GM20431 (cell line): Measurements from ENCODE around the gene NOTCH3.

Experiments used
- in situ Hi-C: fragments of 300-500 bp; cut with MseI, MboI; formaldehyde crosslinking; loops from one replicate; pipeline ENCODE4 v1.15.0; 2020; ENCODE audit warnings: low sequenced_read_pairs; ENCODE audit not compliant: unreplicated experiment

The NOTCH3 gene

DNA sequence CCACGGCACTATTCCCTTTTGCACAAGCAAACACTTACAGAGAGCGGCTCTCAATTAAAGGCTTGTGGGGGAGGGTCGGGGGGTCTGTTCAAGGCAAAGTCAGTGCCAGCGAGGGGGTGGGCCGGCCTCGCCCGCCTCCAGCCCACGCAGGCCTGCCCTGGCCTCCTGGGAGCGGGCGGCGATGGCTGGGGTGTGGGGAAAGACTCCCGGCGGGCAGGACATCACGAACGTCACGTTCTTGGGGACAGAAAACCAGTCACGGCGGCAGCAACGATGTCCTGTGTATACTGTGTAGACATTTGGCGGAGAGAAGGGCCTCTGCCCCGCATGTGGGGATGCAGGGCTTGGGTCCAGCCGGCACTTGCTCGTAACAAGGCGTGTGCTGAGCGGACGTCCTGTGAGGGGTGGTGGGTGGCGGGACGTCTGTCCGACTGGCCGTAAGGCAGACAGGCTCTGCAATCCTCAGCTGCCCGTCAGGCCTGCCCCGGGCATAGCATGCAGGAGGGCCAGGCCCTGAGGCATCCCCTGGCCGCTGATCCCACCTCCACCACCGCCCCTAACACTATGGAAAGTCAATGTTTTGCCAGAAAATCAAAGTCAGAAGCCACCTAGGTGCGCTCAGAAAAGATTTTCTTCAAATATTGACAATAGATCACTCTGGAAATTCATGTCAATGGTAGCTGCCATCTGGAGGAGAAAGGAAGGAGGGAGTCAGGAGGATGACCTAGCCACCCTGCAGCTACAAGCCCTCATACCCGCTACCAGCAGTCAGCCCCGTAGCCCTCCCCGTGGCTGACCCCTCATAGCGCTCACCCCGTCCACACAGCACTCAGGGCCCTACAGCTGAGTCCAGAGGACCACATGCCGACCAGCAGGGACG lies 37.2 kb upstream of the NOTCH3 start:
- in situ Hi-C loops: no loop called here

DNA sequence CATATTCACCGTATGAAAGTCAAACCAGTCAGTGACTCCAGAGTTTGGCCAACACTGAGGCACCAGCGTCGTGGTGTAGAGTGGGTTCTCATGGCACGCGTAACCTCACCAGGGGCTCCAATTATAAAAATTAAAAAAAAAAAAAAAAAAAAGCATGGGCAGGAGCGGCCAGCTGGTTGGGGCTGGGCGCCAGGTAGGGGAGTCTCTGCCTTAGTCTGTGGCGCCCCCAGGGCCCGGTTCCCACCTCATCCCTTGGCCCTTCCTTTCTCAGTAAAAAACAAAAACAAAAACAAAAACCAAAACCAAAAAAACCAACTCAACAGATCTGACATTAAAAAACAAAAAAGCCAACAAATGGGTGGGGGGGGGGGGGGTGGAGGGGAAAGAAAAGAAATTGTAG lies 36.1 kb upstream of the NOTCH3 start:
- in situ Hi-C loops: no loop called here

DNA sequence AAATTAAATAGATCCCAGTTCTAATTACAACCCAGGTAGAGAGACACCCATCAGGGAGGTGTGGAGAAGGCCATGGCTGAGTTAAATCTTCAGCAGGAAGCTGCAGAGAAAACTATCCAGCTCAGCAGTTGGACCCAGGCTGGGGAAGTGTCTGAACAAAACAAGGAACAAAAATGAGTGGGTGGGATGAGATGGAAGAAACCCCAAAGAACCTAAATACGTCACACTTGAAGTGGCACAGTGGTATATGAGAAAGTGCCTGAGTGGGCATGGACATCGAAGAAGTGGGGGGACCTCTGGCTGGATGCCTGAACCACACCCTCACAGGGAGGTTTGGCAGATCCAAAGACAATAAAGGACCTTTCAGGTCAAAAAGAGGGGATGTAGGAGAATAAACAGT lies 35.0 kb upstream of the NOTCH3 start:
- in situ Hi-C loops: no loop called here

DNA sequence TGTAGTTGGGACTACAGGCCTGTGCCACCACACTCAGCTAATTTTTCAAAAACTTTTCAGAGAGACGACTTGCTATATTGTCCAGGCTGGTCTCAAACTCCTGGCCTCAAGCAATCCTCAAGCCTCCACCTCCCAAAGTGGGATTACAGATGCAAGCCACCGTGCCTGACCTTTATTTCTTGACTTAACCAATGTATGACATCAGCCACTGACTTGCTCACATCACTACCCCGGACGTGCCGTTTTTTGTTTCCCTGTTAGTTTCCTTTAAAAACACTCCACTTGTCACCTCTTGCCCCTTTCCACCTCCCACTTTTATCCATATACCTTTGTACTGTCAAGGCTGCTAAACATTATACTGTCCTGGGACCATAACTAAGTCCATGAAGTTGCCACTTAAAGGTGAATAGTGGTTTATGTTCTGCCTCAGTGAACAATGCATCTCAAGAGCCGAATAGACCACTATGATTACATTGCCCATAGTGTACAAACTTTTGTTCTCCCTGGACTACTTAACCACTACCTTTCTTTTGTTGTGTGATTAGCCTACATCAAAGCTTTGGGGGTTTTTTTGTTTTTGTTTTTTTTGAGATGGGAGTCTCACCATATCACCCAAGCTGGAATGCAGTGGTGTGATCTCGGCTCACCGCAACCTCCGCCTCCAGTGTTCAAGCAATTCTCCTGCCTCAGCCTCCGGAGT lies 33.8 kb upstream of the NOTCH3 start:
- in situ Hi-C loops: no loop called here

DNA sequence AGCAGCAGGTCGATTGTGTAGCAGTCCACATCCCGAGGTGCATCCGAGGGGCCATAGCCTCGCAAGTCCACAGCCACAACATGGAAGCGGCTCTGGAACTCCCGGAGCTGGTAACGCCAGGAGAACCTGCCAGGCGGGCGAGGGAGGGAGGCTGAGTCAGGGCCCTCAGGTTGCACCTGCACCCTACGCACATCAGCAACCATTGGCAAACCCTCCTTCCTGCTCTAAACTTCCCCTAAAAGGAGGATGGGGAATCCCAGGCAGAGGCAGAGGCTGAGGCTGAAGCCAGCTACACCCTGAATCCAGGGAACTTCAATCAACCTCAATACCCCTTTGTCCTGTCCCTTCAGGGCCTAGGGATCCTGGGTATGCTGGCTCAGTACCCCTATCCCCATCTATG lies 30.5 kb upstream of the NOTCH3 start:
- in situ Hi-C loops: no loop called here

DNA sequence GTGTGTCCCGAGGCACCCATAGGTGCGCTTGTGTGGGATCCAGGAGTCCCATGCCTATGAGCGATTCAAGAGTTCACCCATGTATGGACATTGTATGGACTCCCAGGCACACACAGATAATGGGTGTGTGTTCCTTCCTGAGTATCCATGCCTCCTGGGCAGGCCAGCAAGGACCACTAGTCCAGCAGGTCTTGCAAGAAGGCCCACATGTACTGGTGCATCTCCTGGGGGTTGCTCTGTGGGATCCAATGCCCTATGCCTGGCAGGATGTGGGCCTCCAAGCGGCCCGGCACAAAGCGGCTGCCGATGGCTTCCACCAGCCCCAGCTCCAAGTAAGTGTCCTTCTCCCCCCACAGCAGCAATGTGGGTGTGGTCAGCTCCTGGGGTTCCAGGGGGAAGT lies 26.5 kb upstream of the NOTCH3 start:
- in situ Hi-C loops: no loop called here

DNA sequence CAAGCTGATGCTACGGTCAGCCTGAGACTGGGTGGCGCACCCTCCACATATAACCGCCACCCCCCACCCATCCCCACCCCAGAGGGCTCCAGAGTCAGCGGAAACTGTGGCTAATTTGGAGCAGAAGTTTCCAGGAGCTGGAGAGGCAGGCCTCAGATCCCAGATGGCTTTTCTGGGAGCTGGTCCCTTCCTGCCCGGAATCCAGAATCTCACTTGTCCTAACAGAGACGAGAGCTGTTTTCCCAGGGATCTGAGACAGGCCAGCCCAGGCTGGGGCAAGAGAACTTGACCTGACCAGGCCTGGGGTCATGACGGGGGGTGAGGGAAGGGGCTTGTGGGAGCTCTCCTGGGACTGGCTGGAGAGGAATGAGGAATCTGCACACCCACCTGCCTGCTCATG lies 25.0 kb upstream of the NOTCH3 start:
- in situ Hi-C loops: no loop called here

DNA sequence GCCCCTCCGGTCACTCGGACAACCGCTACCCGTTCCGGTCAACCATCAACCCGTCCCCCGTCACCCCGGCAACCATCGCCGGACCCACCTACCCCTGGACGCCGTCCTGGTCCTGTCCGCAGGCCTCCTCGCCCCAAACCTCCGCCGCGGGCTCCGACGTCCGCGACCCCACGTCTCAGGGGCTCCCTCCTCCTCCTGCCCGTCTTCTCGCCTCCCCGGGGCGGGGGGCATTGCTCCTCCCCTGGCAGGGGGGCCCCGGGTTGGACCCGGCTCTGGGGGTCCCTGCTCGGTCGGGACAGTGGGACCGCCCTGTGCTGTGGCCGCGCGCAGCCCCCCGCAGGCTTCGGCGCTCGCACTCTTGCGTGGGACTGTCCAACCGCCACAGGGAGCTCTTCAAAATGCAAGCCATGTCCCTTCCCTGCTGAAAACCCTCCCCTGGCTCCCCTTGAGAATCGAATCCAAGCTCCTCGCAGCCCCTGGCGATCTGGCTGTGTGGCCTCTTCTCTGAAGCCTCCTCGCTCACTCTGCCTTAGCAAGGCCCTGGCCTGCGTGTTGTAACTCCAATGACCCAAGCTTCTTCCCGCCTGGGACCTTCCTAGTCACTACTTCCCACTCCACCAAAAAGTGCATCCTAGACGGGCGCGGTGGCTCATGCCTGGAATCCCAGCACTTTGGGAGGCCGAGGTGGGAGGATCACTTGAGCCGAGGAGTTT lies 23.0 kb upstream of the NOTCH3 start:
- in situ Hi-C loops: no loop called here

DNA sequence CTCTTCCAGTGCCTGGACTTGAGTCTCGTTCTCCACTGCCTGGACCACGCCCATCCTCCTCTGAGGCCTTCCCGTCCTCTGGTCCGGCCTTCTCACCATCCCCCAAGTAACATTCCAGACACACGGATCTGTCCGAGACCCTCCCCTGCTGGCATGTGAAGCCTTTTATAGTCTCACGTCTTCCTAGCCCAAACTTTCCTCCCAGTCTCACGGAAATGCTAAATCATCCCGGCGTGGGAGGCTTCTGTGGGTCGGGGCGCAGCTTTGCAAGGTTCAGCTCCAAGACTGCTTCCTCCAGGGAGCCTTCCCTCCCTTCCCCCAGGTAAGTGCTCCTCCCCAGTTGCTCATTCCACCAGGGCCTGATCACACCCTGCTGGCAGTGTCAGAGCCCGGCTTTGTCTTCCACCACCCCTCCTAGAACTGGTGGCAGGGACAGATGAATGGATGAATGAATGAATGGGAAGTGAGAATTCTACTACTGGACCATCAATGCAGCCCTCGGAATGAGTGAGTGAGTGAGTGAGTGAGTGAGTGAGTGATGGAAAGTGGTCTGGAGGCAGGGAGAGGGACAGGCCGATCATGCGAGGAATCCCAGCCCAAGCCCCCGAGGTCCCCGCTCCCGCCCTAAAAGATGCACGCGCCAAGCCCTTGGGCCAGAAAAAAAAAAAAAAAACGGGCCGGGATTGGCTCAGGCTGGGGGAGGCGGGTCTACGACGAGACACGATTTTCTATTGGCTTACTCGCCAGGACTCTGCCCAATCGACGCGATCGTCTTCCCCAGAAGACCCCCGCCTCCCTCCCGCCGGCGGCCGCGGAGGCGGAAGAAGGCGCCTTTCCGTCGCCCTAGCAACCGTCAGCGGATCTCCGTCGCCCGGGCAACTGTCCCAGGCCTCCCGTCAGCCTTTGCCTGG lies 22.2 kb upstream of the NOTCH3 start:
- in situ Hi-C loops: no loop called here

DNA sequence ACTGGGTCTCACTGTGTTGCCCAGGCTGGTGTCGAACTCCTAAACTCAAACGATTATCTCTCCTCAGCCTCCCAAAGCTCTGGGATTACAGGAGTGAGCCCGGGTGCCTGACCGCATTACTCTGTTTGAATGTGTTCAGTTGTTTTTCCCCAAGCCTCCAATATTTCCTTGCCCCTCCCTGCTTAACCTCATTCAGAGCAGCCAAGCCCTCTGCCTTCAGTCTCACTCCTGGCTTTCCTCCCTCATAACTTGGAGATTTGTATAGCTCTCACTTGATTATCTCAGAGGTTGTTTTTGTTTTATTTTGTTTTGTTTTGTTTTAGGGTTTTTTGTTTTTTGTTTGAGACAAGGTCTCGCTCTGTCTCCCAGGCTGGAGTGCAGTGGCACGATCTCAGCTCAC lies 20.0 kb upstream of the NOTCH3 start:
- in situ Hi-C loops: no loop called here

DNA sequence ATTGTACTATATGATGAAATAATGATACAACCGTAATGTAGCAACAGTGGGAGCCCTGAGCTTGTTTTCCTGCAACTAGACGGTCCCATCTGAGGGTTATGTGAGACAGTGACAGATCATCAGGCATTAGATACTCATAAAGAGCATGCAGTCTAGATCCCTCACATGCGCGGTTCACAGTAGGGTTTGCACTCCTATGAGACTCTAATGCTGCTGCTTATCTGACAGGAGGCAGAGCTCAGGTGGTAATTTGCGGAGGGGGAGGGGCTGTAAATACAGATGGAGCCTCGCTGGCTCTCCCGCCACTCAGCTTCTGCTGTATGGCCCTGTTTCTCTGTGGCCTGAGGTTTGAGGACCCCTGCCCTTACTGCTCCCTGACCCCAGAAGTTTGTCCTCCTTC lies 17.7 kb upstream of the NOTCH3 start:
- in situ Hi-C loops: no loop called here

DNA sequence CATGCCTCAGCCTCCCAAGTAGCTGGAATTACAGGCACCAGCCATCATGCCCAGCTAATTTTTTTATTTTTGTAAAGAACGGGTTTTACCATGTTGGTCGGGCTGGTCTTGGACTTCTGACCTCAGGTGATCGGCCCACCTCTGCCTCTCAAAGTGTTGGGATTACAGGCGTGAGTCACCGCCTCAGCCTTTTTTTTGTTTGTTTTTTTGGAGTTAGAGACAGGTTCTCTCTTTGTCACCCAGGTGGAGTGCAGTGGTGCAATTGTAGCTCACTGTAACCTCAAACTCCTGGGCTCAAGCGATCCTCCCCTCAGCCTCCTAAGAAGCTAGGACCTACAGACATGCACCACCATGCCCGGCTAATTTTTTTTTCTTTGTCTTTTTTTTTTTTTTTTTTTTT lies 15.6 kb upstream of the NOTCH3 start:
- in situ Hi-C loops: no loop called here

DNA sequence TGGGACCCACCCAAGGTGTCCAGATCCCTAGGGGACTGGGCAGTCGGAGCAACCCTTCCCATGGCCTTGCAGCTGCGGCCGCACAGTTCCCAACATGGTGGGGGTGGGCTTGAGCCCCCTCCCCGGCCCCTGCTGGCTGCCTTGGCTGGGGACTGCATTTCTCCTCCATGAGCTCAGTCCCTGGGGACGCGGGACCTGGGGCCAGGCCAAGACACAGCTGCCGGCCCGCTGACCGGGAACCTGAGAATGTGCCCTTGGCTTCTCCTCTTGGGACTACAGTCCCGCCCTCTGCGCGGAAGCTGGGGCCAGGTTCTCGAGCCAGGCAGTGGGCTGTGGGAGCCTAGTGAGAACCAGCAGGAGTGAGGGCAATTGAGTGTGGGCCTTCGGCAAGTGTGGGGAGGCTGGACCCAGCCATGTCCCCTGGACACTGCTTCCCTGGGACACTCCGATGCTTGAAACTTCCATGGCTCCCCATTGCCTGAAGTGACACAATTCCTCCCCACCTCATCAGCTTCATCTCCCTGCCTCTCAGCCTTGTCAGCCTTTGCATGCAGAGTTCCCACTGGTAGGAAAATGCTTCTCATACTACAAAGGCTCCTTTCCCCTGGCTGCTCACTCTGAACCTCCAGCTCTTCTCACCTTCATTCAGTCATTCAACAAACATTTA lies 13.1 kb upstream of the NOTCH3 start:
- in situ Hi-C loops: no loop called here

DNA sequence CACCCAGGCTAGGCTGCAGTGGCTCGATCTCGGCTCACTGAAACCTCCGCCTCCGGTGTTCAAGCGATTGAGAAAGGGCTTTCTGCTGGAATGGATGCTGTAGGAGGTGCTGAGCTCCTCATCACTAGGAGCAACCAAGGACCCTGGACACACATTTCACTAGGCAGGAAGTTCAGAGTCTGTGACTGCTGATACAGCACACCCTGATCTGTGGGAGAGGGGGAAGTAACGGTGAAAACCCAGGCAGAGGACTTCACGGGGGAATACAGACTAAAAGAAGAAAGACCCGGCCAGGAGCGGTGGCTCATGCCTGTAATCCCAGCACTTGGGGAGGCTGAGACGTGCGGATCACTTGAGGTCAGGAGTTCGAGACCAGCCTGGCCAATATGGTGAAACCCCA lies 11.9 kb upstream of the NOTCH3 start:
- in situ Hi-C loops: no loop called here

DNA sequence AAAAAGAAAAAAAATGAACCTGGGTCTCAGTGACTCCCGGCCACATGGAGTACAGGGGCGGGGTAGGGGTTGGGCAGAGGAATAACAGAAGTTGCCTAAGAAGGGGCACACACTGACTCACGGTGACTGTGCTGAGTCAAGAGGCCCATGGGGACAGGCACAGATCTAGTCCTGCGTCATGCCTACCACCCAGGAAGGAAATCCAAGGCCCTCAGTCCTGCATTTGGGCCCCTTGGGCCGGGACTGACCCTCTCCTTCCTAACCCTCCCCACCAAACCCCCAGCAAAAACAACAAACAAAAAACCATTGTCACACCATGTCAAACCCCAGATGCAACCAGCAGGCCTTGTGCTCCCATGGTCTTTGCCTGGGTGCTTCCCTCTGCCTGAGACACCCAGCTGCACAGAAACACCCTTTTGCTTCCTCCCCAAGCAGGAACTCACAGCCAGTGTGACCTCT lies 9.6 kb upstream of the NOTCH3 start:
- in situ Hi-C loops: no loop called here

DNA sequence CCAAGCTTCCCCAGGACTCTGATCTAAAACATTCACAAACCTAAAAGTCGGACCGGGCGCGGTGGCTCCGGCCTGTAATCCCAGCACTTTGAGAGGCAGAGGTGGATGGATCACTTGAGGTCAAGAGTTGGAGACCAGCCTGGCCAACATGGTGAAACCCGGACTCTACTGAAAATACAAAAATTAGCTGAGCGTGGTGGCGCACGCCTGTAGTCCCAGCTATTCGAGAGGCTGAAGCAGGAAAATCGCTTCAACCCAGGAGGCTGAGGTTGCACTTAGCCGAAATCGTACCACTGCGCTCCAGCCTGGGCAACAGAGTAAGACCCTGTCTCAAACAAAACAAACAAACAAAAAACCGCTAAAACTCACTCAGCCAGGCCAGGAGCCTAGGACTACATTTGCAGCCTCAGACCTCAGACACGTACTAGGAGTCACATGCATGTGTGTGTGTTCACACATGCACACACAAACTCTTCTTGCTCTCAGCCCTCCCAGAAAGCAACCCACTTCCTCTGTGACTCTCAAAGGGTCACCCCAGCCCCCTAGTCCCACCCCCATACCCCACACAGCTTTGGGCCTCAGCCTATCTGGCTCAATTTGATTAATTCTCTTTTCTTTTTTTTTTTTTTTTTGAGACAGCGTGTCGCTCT lies 704 bp upstream of the NOTCH3 start:
- in situ Hi-C loops: no loop called here

DNA sequence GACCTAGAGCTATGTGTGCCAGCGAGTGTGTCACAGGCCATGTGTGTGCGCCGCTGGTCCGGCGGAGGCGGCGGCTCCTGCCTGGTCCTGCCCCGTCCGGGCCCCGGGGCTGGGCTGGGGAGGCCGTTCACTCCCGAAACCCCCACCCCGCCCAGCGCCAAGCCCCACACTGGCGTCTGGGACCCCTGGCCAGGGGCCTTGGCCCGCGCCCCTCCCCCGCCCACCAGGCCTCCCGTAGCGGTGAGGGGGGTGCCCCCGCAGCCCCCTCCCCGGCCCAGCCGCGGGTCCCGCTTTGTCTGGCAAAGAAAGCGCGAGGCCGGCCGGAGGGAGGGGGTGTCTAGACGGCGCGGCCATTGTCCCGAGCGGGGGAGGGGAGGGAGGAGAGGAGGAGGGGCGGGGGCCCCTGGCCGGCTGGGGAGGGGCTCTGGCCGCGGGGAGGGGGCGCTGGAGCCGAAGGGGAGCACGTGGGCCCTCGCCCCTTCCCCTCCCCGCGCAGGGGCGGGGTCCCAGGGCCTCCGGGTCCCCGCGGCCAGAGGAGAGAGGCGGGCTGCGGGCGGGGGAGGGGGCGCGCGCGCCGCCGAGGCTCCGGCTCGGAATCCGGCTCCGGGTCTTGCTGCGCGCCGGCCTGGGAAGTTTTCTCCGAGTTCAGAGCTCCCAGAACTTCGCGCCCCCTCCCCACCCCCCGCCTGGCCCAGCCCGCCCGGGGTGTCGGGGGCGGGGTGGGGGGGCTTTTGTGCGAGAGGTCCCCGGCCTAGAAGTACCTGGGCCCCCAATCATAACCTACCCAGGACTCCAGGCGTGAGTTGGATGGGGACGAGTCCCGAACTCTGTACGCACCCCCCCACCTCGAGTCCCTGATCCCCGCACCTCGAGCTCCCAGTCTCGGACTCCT lies 888 bp downstream of the NOTCH3 start:
- in situ Hi-C loops: no loop called here
